AG04449 (cell line): Measurements from ENCODE around the gene FHDC1.

Source experiments
- CTCF ChIA-PET: fragments of 350-600 bp; formaldehyde crosslinking; extraction: SDS; loops from one replicate; lab custom pipeline; 2021; ENCODE audit warnings: antibody characterized with exemption; lab: Yijun Ruan, JAX
- POLR2A ChIA-PET: fragments of 400-600, 350-600 bp; formaldehyde crosslinking; extraction: SDS; loops from one replicate; lab custom pipeline; 2020; ENCODE audit warnings: antibody characterized with exemption, inconsistent platforms; lab: Yijun Ruan, JAX
- DNase-seq: peaks from one replicate; pipeline ENCODE4 v3.0.0-alpha.2; 2010; ENCODE audit warnings: low read depth, low spot score
- H3K4me3 ChIP-seq: 2 replicates; pipeline ENCODE4 v1.5.1; 2011; ENCODE audit warnings: low read depth, mild to moderate bottlenecking, control low read depth, low read length
- CTCF ChIP-seq: IDR thresholded peaks from one replicate; pipeline ENCODE4 v1.5.1; 2011; ENCODE audit warnings: mild to moderate bottlenecking, moderate library complexity, low read length, control low read depth, inconsistent platforms; ENCODE audit not compliant: insufficient read depth; ENCODE audit errors: missing control alignments

The FHDC1 gene

GRCh38 chr4:153014460-153014859 lies 78.3 kb downstream of the FHDC1 start:
- H3K4me3 ChIP-seq = no peak overlapping the region
- no peak for DNase-seq
- ChIA-PET CTCF (no interaction called here), POLR2A (no interaction called here)
- no peak for TF ChIP-seq CTCF

GRCh38 chr4:153016592-153016991 lies 80.5 kb downstream of the FHDC1 start:
- DNase-seq = no peak
- TF ChIP-seq CTCF = no peak
- ChIA-PET POLR2A (no interaction called here), CTCF (no interaction called here)
- H3K4me3 ChIP-seq = no peak overlapping the region

GRCh38 chr4:153018031-153018430 lies 81.9 kb downstream of the FHDC1 start:
- no peak for TF ChIP-seq CTCF
- CTCF ChIA-PET = no interaction called here
- POLR2A ChIA-PET = no interaction called here
- no peak for DNase-seq
- H3K4me3 ChIP-seq = no peak overlapping the region

GRCh38 chr4:153018684-153019083 lies 82.6 kb downstream of the FHDC1 start:
- no peak for TF ChIP-seq CTCF
- ChIA-PET POLR2A (no interaction called here), CTCF (no interaction called here)
- H3K4me3 ChIP-seq = no peak overlapping the region
- DNase-seq = no peak

GRCh38 chr4:153019906-153020305 lies 83.8 kb downstream of the FHDC1 start:
- no peak for TF ChIP-seq CTCF
- ChIA-PET POLR2A (no interaction called here), CTCF (no interaction called here)
- H3K4me3 ChIP-seq = no peak overlapping the region
- no peak for DNase-seq

- ChIA-PET CTCF (interaction anchor here (1.0 kb wide), 1 partner anchor 107 kb away, joined by 3 read pairs; no protein-coding TSS in a partner anchor), POLR2A (no interaction called here)
- DNase-seq = no peak
- H3K4me3 ChIP-seq = no peak overlapping the region
- TF ChIP-seq CTCF = no peak
These were observed 84.3 kb downstream of the FHDC1 start for GRCh38 chr4:153020457-153020856.

- no peak for TF ChIP-seq CTCF
- H3K4me3 ChIP-seq = no peak overlapping the region
- no peak for DNase-seq
- ChIA-PET CTCF (interaction anchor here (1.0 kb wide), 1 partner anchor 107 kb away, joined by 3 read pairs; no protein-coding TSS in a partner anchor), POLR2A (no interaction called here)
These were observed 85.2 kb downstream of the FHDC1 start for GRCh38 chr4:153021276-153021675.
